HL-60 (cell line): ENCODE data around the gene AMDHD2.

Experiments
- CTCF ChIP-seq: IDR thresholded peaks from one replicate; pipeline ENCODE4 v1.5.1; 2011; ENCODE audit warnings: low read length, control low read depth, inconsistent platforms; ENCODE audit not compliant: insufficient read depth
- POLR2AphosphoS5 ChIP-seq: IDR thresholded peaks from 2 replicates; pipeline ENCODE4 v1.6.1; 2012; ENCODE audit warnings: low read depth

DNA sequence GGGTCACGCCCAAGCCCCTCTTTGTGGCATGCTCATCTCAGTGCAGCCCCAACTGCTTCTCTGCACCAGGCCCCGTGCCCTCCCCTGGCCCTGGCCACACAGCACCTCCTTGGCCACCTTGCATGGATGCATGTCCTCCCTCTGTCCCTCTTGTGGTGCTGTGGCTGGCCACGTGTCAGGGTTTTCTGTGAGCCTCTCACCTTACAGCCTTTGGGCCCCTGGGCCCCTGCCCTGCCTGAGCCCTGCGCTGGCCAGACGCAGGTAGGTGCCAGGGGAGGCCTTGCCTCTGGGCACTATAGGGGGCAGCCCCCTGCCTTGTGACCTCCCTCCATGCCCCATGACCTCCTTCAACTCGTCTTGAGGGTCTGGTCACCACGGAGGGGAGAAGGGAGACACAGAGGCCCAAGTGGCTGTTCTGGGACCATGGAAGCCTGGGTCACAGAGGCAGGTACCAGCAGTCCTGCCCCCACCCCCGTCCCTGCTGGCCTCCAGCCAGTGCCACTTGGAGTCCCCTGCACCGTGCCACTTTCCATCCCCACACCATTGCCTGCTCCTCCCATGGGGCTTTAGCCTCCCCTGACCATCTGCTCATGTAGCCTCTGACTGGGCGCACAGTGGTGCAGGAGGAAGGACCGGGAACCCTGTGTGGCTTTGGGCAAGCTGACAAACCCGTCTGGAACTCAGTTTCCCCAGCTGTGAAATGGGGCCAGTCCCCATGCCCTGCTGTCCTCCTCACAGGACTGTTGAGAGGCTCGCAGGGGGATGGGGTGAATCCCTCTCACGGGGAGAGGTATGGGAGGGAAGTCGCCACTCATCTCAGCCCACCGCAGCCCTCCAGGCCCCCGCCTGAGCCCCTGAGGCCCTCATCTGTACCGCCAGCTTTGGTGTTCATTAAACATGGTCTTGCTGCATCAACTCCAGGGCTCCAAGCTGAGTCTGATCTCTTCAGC is 17.9 kb upstream of the AMDHD2 start:
- no peak for TF ChIP-seq POLR2AphosphoS5
- TF ChIP-seq CTCF = no peak
